GM21737 (cell line): ENCODE measurements around the gene TRMT6.

Experiments used
- ATAC-seq: cut with Tn5 transposase; IDR thresholded peaks from one replicate; pipeline ENCODE4 v1.9.1; 2021; ENCODE audit warnings: mild to moderate bottlenecking, moderate library complexity; ENCODE audit not compliant: unreplicated experiment

TRMT6 gene, protein sequence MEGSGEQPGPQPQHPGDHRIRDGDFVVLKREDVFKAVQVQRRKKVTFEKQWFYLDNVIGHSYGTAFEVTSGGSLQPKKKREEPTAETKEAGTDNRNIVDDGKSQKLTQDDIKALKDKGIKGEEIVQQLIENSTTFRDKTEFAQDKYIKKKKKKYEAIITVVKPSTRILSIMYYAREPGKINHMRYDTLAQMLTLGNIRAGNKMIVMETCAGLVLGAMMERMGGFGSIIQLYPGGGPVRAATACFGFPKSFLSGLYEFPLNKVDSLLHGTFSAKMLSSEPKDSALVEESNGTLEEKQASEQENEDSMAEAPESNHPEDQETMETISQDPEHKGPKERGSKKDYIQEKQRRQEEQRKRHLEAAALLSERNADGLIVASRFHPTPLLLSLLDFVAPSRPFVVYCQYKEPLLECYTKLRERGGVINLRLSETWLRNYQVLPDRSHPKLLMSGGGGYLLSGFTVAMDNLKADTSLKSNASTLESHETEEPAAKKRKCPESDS

DNA sequence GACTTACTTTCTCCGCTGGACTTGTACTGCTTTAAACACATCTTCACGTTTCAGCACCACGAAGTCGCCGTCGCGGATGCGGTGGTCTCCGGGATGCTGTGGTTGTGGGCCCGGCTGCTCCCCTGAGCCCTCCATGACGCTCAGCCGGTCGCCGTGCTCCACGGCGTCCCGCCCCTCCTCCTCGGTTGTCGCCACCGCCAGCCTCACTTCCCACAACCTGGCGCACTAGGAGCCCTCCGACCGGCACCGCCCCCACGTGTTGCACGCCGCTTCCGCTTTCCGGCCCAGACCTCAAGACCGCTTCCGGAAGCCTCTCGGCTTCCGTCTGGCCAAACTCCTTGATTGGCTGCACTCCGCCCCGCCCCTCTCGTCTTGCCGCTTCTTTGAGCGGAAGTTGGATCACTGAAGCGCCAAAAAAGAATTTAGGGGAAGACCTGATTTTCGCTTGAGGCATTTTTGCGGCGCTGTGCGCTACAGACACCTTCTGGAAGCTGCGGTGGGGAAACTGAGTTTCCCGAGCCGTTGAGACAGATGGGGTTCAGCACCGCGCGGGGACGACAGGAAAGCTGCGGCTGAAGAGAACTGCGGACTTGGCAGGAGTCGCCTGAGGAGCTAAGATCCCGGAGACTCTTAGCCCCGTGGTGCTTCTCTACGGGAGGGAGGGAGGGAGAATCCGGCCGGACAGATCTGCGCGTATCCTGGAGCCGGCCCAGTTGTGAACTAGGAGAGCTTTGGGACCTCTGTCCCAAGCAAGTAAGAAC, at the start of gene TRMT6, which contains the start of gene MCM8:
Gene TRMT6 (minus strand): TSS at position 263 of the 761 bp plus-strand sequence. CDS start 128 bp downstream, at position 135.
Gene MCM8 (plus strand): TSS at position 382 of the 761 bp plus-strand sequence. CDS start 1,364 bp downstream, outside the sequence.
- peak; percentile 92 for ATAC-seq

GRCh38 chr20:5999783-6000182, 49.5 kb upstream of the TRMT6 start:
- ATAC-seq = no peak

- ATAC-seq = peak; percentile 87
Observed at GRCh38 chr20:5996765-5997164, 46.4 kb upstream of the TRMT6 start.

DNA sequence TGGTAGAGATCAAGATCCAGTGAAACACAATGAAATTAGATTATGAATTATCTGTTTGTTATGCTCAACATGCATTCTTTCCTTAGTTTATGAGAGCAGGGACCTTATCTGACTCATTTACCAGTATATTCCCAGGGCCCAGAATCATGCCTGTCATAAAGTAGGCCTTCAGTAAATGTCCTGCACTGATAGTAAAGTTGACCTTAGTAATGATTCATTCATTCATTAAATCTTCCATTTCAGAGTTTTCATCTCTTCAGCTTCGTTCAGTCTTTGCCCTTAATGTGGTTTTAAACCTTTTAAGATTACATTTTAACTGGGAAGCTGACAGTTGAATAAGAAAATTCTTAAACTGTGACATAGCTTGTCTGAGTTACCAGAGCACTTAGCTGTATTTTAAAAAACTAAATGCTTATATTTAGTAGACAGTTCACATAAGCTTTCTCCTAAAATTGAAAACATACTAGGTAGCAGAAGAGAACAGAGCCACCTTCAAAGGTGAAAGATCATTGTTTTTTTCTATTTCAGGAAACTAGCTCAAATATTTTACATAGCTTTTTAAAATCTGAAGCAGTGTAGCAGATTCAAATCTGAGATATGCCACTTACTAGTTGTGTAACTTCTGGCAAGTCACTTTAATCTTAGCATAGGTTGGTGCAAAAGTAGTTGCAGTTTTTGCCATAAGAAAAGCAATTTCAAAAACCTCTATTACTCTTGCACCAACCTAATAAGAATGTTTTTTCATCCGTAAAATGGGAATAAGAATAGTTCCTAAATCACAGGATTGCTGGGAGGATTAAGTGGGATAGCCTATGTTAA, 41.5 kb upstream of the TRMT6 start:
- ATAC-seq = no peak

- no peak for ATAC-seq
Observed at GRCh38 chr20:5990946-5991345, 40.6 kb upstream of the TRMT6 start.

DNA sequence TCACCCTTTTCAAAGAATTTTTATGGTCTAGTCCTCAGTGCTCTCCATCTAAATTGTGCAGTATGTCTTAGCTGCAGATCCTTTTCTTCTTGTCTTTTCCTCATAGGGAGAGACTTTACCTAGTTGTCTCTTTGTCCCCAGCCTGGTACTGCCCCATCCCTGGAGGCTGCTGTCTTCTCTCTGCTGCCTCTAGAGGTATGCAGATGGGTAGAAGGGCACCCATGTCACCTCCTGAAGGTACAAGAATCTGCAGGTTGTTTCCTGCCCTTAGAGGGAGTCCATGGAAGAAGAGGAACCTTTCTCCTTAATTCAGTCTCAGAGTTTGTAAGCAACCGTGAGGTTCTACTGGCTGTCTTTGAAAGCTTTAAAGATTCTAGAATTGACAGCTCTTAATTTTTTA, 39.2 kb upstream of the TRMT6 start:
- ATAC-seq = no peak

DNA sequence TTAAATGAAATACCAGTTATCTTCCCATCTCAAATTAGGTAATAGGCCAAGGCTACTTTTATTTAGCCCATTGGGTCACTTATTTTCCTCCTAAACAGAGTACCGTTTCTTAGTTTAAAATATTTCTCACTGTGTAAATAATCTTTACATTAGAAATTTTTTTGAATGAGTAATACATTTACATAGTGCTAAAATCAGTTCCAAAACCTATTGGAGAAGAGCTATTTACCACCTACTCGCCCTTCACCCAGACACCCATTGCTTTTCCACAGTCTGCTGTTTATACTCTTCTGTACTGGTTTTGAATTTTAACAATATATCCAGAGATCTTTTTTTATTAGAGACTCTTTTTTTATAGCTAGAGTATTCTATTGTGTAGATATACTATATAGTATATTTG, 37.0 kb upstream of the TRMT6 start:
- no peak for ATAC-seq

GRCh38 chr20:5980720-5981538, 30.6 kb upstream of the TRMT6 start:
- no peak for ATAC-seq

GRCh38 chr20:5979801-5980200, 29.5 kb upstream of the TRMT6 start:
- no peak for ATAC-seq

DNA sequence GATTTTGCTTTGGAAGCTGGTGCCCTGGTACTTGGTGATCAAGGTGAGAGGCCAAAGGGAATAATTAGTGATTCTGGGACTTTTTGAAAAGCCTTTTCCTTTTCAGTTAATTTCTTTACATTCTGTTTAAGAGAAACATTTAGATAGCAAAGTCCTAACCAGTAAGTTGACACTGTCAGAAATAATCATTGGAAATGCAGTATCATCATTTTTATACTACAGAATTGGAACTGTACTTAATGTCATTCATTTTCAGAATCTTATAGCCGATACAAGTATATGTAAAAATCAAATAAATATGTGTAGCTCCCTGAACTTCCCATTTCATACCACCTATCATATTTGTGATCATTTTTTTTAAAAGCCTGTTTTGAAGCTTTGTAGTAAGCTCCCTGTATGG, 27.6 kb upstream of the TRMT6 start:
- ATAC-seq = no peak

- no peak for ATAC-seq
Observed at GRCh38 chr20:5977223-5977622, 26.9 kb upstream of the TRMT6 start.

GRCh38 chr20:5975778-5976177, 25.4 kb upstream of the TRMT6 start:
- no peak for ATAC-seq

DNA sequence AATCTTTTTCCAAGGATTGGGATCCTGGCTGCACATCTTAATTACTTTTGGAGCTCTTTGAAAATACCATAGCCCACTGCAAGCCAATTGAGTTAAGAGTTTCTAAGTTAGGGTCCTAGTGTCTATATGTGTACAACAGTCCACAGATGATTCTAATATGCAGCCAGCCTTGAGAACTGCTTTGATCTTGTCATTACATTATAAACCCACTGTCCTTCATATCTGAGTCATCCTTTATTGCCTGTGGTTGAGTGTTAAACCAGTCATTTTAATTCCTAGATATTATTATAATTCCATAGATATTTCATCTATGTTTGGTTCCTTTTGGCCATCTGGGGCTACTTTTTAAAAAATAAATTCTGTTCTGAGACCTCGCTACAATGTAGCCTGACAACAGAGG, 24.2 kb upstream of the TRMT6 start:
- no peak for ATAC-seq

DNA sequence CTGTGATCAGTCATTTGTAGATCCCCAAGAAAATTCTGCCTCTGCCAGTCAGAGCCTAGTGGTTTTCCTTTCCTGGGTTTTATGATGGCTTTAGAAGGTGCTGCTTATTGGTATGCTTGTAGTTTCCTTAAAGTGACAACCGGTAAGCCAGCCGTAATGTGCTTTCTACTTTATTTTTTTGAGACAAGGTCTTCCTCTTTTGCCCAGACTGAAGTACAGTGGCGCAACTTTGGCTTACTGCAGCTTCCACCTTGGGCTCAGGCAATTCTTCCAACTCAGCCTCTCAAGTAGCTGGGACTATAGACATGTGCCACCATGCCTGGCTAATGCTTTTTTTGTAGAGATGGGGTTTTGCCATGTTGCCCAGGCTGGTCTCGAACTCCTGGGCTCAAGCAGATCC, 23.6 kb upstream of the TRMT6 start:
- ATAC-seq = no peak

- no peak for ATAC-seq
Observed at GRCh38 chr20:5973172-5973571, 22.8 kb upstream of the TRMT6 start.

- no peak for ATAC-seq
Observed at GRCh38 chr20:5971203-5971602, 20.9 kb upstream of the TRMT6 start.

DNA sequence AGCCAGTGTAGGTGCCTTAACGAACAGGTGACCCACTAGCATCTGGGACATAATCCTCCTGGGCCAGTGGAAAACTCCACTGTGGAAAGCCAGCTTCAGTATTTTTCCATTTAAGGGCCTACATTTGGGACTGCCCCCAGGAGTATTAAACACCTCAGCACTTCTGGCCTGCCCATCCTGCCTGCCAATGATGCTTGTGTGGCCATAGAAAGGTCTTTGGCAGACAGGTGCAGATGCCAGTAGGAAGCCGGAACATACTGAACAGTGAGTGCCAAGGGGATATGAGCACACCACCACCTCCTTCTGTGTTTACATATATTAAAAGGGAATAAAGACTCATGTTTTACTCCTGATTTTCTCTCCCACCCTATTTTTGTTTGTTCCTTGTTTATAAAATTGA, 20.0 kb upstream of the TRMT6 start:
- no peak for ATAC-seq

- ATAC-seq = no peak
Observed at GRCh38 chr20:5969940-5970339, 19.6 kb upstream of the TRMT6 start.

- no peak for ATAC-seq
Observed at GRCh38 chr20:5969348-5969935, 19.1 kb upstream of the TRMT6 start.

DNA sequence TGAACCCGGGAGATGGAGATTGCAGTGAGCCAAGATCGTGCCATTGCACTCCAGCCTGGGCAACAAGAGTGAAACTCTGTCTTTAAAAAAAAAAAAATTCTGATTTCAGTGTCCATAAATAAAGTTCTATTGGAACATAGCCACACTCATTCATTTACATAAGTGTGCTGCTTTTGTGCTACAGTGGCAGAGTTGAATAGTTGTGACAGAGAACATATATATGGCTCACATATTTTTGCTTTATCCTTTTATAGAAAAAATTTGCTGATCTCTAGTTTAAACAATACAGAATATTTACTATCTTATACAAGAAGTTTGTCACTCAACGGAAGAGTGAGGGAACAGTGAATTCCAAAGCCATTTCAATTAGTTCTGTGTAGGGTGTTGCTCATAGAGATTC, 18.1 kb upstream of the TRMT6 start:
- ATAC-seq = no peak
